Vagina (tissue), 2 donors: Measurements from ENCODE around the gene PRR18. TPM values are rescaled to one million over a fixed set of nuclear protein-coding genes. Genes with fewer than 3 reads are reported as not detected.

Experiments
- DNase-seq, 2 donors: peaks; one replicate each; pipeline ENCODE4 v3.0.0-alpha.2; 2017; ENCODE audit errors: extremely low spot score in 2 of 2
- H3K27ac ChIP-seq: fragments of 200-600 bp; sonication (generic); one replicate; pipeline ENCODE4 v1.5.1; 2019
- H3K27me3 ChIP-seq: fragments of 200-600 bp; sonication (generic); one replicate; pipeline ENCODE4 v1.5.1; 2019
- H3K36me3 ChIP-seq, 2 donors: fragments of 200-600 bp; sonication (generic); one replicate each; pipeline ENCODE4 v1.5.1; 2017 to 2019
- H3K4me1 ChIP-seq: fragments of 200-600 bp; sonication (generic); one replicate; pipeline ENCODE4 v1.5.1; 2019
- H3K4me3 ChIP-seq, 2 donors: fragments of 200-600 bp; sonication (generic); 1 replicate in 1 of 2; 2 replicates in 1 of 2; pipeline ENCODE4 v1.5.1; 2016 to 2019
- H3K9me3 ChIP-seq: fragments of 200-600 bp; sonication (generic); one replicate; pipeline ENCODE4 v1.5.1; 2019
- POLR2A ChIP-seq, 2 donors: fragments of 450-650 bp; IDR thresholded peaks; one replicate each; pipeline ENCODE4 v1.6.1; 2017; ENCODE audit warnings: antibody characterized with exemption in 2 of 2, mild to moderate bottlenecking in 2 of 2, moderate library complexity in 2 of 2
- POLR2AphosphoS5 ChIP-seq, 2 donors: sonication (generic); formaldehyde crosslinking; IDR thresholded peaks; one replicate each; pipeline ENCODE4 v1.9.0; 2017; ENCODE audit warnings: antibody characterized with exemption in 2 of 2, mild to moderate bottlenecking in 2 of 2, low read depth in 1 of 2; ENCODE audit not compliant: insufficient read depth in 1 of 2
- intact Hi-C: fragments of 100-400 bp; cut with DNase I; formaldehyde crosslinking; loops from one replicate; pipeline ENCODE4 v1.15.1; 2023
- total RNA-seq: library from RNA; depleted of rRNA; stranded (reverse); fragments of >200 nt; gene quantifications from one replicate; pipeline ENCODE4 v1.2.3, GENCODE V29; 2016
- TF ChIP-seq, protein P1 (sequence below), 3 experiments: fragments of 450-650 bp in 2 of 3; fragments of 200-600 bp in 1 of 3; sonication (generic) in 1 of 3; IDR thresholded peaks; one replicate each; pipeline ENCODE4 v1.5.1; 2017 to 2019; ENCODE audit warnings: antibody characterized with exemption in 3 of 3, mild to moderate bottlenecking in 2 of 3, moderate library complexity in 2 of 3

Gene PRR18
- total RNA-seq, 1 donor from 2014 or later: not detected

DNA sequence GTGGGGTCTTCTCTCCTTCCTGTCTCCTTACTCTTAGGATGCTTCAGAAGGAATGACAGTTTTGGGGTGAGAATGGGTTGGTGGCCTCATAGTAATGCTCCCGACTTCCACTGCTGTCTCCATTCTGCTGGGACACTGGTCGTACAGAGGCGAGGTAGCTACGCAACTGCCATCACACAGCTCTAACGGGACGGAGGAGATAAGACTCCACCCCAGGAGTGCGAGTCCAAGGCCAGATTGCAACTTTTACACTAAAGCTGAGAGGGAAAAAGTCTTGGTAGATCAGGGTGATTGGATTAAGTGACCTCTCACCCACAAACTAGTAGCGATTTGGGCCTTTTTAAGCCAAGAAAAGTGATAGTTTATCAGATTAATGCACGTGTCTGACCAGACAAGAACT, 1.8 kb upstream of the PRR18 start:
- Histone ChIP-seq H3K4me3 (no peak overlapping the region), H3K27ac (no peak overlapping the region), H3K9me3 (no peaks in the 10 kb centered on the region), H3K27me3 (peaks cover 9% of the 10 kb centered on the region), H3K4me1 (peaks cover 21% of the 10 kb centered on the region), H3K36me3 (no peaks in the 10 kb centered on the region)
- intact Hi-C loops: loop anchor here (5.0 to 10.0 kb wide), 2 partner anchors 85 to 1068 kb away; no protein-coding TSS in a partner anchor
- no peak for TF ChIP-seq POLR2AphosphoS5 (IDR thresholded peaks at IDR 0.05; ENCODE audit: insufficient read depth in 1 of 2, low read depth in 1 of 2)
- TF ChIP-seq, protein P1, sequence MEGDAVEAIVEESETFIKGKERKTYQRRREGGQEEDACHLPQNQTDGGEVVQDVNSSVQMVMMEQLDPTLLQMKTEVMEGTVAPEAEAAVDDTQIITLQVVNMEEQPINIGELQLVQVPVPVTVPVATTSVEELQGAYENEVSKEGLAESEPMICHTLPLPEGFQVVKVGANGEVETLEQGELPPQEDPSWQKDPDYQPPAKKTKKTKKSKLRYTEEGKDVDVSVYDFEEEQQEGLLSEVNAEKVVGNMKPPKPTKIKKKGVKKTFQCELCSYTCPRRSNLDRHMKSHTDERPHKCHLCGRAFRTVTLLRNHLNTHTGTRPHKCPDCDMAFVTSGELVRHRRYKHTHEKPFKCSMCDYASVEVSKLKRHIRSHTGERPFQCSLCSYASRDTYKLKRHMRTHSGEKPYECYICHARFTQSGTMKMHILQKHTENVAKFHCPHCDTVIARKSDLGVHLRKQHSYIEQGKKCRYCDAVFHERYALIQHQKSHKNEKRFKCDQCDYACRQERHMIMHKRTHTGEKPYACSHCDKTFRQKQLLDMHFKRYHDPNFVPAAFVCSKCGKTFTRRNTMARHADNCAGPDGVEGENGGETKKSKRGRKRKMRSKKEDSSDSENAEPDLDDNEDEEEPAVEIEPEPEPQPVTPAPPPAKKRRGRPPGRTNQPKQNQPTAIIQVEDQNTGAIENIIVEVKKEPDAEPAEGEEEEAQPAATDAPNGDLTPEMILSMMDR (IDR thresholded peaks at IDR 0.05): no peak
- no peak for TF ChIP-seq POLR2A (IDR thresholded peaks at IDR 0.05)
- no peak for DNase-seq

DNA sequence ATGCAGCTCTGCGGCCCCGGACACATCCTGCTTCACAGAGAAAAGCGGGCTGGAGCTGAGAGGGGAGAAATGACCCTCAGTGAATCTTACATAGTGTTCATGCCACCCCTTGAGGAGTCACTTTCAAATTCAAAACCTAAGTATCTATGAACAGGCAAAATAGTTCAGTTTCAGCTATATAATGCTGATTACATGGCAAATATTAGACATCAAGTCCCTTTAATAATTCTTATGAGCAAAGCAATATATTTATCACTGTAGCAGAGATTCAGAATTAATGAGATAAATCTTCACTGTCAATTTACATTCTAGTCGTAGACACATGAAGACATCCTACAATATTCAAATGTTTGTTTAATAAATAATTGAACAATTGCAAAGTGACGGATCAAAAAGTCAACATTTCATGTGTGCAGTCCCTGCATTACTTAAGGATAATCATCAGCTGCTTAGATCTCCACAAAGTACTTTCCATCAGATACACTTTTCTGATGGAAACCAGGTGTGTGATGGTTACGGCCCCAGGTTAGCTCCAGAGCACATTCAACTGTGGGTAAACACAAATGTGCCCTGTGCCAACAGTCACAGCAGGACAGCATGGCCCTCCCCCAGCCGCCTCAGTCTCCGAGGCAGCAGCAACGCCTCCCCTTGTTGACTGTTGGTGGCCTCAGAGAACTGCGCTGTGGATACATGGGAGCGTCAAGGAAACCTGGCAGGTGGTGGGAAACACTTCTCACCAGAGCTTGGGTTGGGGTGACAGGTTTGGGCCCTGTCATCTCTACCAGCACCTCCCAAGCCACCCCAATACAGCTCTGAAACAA, 787 bp upstream of the PRR18 start:
- Histone ChIP-seq H3K9me3 (no peaks in the 10 kb centered on the region), H3K27me3 (peaks cover 9% of the 10 kb centered on the region), H3K36me3 (no peaks in the 10 kb centered on the region), H3K27ac (no peak overlapping the region), H3K4me3 (peak overlapping the region; percentile 41 to 42), H3K4me1 (peaks cover 21% of the 10 kb centered on the region)
- TF ChIP-seq, protein P1 (IDR thresholded peaks at IDR 0.05): no peak
- TF ChIP-seq POLR2A (IDR thresholded peaks at IDR 0.05) (no peak), POLR2AphosphoS5 (IDR thresholded peaks at IDR 0.05; ENCODE audit: insufficient read depth in 1 of 2, low read depth in 1 of 2) (no peak)
- DNase-seq: no peak
- intact Hi-C loops: no loop called here

DNA sequence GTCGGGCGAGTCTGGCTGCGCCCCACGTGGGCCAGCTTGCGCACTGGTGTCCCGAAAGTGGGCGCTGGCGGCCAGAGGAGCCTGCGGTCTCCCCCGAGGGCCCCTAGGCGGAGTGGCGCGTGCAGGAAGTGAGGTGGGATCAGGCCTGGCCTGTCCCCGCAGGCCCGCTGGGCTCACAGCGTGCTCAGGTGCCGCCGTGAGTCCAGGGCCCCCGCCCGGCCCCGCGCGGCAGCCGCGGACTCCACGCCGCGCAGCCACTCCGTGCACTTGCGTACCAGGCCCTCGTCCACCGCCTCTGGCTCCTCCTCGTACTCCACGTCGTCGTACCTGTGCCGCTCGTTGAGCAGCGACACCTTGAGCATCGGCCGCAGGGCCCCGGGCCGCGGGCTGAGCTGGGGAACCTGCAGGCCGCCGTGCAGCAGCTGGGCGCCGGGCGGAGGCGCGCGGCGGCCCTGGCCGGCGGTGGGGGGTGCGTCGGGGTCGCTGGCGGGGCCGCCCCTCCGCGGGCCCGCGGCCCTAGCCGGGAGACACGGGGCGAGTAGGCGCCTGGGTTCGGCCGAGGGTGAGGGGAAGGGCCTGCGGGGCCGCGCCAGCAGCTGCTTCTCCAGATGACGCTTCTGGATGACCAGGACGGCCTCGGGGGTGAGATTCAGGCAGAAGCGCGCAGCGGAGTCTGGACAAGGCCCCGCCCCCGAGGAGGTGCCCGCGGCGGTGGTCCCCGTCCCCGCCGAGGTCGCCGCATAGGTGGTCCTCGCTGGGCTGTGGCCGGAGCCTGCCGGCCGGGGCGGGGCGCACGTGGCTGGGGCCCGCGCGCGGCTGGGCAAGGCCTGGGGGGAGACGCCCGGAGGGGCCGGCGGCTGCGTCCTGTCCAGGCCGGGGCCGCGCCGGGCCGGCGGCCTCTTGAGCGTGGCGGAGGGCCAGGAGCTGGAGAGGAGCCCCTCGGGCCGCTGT, 835 bp downstream of the PRR18 start:
- H3K4me3 ChIP-seq: peak overlapping the region; percentile 41 to 42
- H3K4me1 ChIP-seq: peaks cover 21% of the 10 kb centered on the region
- no peaks in the 10 kb centered on the region for H3K36me3 ChIP-seq
- TF ChIP-seq, protein P1 (IDR thresholded peaks at IDR 0.05): no peak
- TF ChIP-seq POLR2A (IDR thresholded peaks at IDR 0.05) (no peak), POLR2AphosphoS5 (IDR thresholded peaks at IDR 0.05; ENCODE audit: insufficient read depth in 1 of 2, low read depth in 1 of 2) (no peak)
- H3K9me3 ChIP-seq: no peaks in the 10 kb centered on the region
- H3K27me3 ChIP-seq: peaks cover 9% of the 10 kb centered on the region
- no peak overlapping the region for H3K27ac ChIP-seq
- intact Hi-C loops: no loop called here
- no peak for DNase-seq

DNA sequence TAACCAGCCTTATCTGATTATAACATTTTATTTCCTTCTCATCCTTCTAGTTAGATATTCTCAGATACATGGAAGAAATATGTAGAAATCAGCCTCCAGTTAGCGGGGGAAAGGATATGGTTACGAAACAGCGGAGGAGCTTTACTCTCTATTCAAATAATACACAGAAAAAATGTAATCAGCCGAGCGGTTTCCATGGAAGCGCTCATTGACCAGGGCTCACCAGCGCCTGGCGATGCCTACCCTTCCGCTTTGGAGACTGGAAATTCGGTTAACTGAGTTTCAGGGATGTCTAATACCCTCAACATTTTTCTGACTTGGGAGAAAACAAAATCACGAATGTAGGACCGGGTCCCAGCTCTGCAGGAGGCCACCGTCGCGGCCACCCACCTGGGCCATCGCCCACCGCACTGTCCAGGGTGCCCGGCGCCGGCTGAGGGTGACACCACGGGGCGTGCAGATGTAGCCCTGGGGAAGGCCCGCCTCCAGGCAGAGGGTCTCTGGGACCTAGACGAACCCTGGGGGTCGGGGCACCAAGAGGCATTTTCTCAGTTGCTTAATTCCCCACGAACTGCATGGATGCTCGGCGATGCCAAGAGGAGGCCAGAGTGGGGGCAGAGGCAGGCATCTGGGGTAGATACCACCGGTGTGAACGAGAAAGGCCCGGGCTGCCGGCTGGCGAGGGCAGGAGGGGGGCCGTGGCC, 1.7 kb downstream of the PRR18 start:
- intact Hi-C loops: no loop called here
- H3K9me3 ChIP-seq: no peaks in the 10 kb centered on the region
- H3K27ac ChIP-seq: no peak overlapping the region
- H3K36me3 ChIP-seq: no peaks in the 10 kb centered on the region
- H3K27me3 ChIP-seq: peaks cover 9% of the 10 kb centered on the region
- DNase-seq: no peak
- H3K4me3 ChIP-seq: peak overlapping the region; percentile 41 to 42
- TF ChIP-seq POLR2A (IDR thresholded peaks at IDR 0.05): no peak
- no peak for TF ChIP-seq POLR2AphosphoS5 (IDR thresholded peaks at IDR 0.05; ENCODE audit: insufficient read depth in 1 of 2, low read depth in 1 of 2)
- peaks cover 21% of the 10 kb centered on the region for H3K4me1 ChIP-seq

DNA sequence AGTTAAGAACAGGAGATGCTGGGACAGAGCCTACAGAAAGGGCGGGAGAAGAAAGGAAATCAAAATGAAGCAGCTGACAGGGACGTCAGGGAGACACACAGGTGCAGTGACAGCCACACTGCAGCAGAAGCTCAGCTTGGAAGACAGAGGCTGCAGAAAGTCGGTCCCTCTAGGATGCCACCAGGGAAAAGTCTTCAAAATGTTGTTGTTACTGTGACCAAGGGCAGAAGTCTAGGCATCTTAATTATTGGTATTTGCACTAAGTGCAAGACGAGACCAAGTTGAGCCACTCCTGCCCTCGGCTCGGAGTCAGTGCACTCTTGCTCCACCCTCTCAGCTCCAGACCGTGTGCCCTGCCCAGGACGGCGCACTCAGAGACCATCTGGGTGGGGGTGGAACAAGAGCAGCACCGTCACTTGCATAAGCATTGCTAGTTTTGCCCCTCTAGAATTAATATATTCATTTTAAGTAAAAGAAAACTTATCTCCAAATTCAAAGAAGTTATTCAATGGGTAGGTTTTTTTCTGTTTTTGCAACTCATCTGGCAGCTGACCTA, 2.6 kb downstream of the PRR18 start:
- Histone ChIP-seq H3K4me1 (peaks cover 21% of the 10 kb centered on the region), H3K36me3 (no peaks in the 10 kb centered on the region), H3K9me3 (no peaks in the 10 kb centered on the region), H3K27me3 (peaks cover 9% of the 10 kb centered on the region), H3K27ac (no peak overlapping the region), H3K4me3 (no peak overlapping the region)
- intact Hi-C loops: no loop called here
- DNase-seq: no peak
- TF ChIP-seq POLR2AphosphoS5 (IDR thresholded peaks at IDR 0.05; ENCODE audit: insufficient read depth in 1 of 2, low read depth in 1 of 2) (no peak), POLR2A (IDR thresholded peaks at IDR 0.05) (no peak)
- TF ChIP-seq, protein P1 (IDR thresholded peaks at IDR 0.05): no peak
